Tibial nerve (tissue), 4 donors: ENCODE data around the gene NLRP3. TPM values are rescaled to one million over a fixed set of nuclear protein-coding genes. Genes with fewer than 3 reads are reported as not detected.
A peak's percentile ranks its signal among the peaks of the same experiment; 100 is the strongest.

Source experiments
- DNase-seq, 2 donors: peaks; one replicate each; pipeline ENCODE4 v3.0.0-alpha.2; 2019; ENCODE audit warnings: low spot score in 2 of 2
- H3K27ac ChIP-seq, 4 donors: fragments of 200-600 bp; sonication (generic) in 3 of 4; one replicate each; pipeline ENCODE4 v1.5.1; 2017 to 2019; ENCODE audit warnings: mild to moderate bottlenecking in 1 of 4
- H3K27me3 ChIP-seq, 2 donors: fragments of 200-600 bp; sonication (generic) in 1 of 2; one replicate each; pipeline versions ENCODE4 v1.5.1 to v1.6.0; 2017 to 2019
- H3K36me3 ChIP-seq, 3 donors: fragments of 200-600 bp; sonication (generic); one replicate each; pipeline ENCODE4 v1.5.1; 2018 to 2019
- H3K4me1 ChIP-seq, 4 donors: fragments of 200-600 bp; sonication (generic) in 3 of 4; one replicate each; pipeline ENCODE4 v1.5.1; 2017 to 2019
- H3K4me3 ChIP-seq, 4 donors: fragments of 200-600 bp; sonication (generic) in 3 of 4; one replicate each; pipeline ENCODE4 v1.5.1; 2017 to 2019; ENCODE audit warnings: mild to moderate bottlenecking in 1 of 4, moderate library complexity in 1 of 4
- H3K9me3 ChIP-seq, 4 donors: fragments of 200-600 bp; sonication (generic) in 3 of 4; one replicate each; pipeline ENCODE4 v1.5.1; 2017 to 2019
- EP300 ChIP-seq, 2 donors: sonication (generic); formaldehyde crosslinking; IDR thresholded peaks; one replicate each; pipeline ENCODE4 v1.6.1; 2017; ENCODE audit warnings: antibody characterized with exemption in 2 of 2, mild to moderate bottlenecking in 1 of 2
- POLR2A ChIP-seq, 2 donors: fragments of 450-650 bp; IDR thresholded peaks; one replicate each; pipeline ENCODE4 v1.6.1; 2017; ENCODE audit warnings: antibody characterized with exemption in 2 of 2, mild to moderate bottlenecking in 2 of 2, moderate library complexity in 2 of 2
- WGBS, 2 donors: methylation state at CpG; one replicate each; pipeline ENCODE4 v1.1.5; 2018; 5-methylcytosine and 5-hydroxymethylcytosine counted together
- total RNA-seq, 4 donors: library from RNA; depleted of rRNA; stranded (reverse); fragments of >200 nt; gene quantifications; one replicate each; pipeline ENCODE4 v1.1.0, GENCODE V29; 2016
- TF ChIP-seq, protein P1 (sequence below), 5 experiments: fragments of 200-600 bp in 3 of 5; fragments of 450-650 bp in 2 of 5; sonication (generic) in 3 of 5; IDR thresholded peaks; one replicate each; pipeline ENCODE4 v1.5.1; 2016 to 2019; ENCODE audit warnings: antibody characterized with exemption in 5 of 5, mild to moderate bottlenecking in 3 of 5, moderate library complexity in 2 of 5

NLRP3 gene
- total RNA-seq, 4 donors from 2014 or later = 1.3 to 4.9 (median 3.1) TPM

DNA sequence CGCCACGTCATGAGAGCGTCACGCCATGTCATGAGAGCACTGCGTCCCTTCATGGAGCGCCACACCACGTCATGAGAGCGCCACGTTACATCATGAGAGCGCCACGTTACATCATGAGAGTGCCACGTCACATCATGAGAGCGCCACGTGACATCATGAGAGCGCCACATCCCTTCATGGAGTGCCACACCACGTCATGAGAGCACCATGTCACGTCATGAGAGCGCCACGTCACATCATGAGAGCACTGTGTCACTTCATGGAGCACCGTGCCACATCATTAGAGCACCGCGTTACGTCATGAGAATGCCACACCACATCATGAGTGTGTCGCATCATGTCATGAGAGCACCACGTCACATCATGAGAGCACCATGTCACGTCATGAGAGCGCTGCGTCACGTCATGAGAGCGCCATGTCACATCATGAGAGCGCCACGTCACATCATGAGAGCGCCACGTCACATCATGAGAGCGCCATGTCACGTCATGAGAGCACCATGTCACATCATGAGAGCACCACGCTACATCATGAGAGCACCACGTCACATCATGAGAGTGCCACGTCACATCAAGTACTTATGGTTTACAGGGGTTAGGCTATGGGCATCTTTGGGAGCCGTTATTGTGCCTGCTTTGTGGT lies 9.8 kb upstream of the NLRP3 start:
- H3K27me3 ChIP-seq = no peaks in the 10 kb centered on the region
- 92 to 93% methylated on average over 29 to 40 of the region's 40 CpGs for WGBS, 2 donors
- H3K4me3 ChIP-seq = no peak overlapping the region
- TF ChIP-seq POLR2A (IDR thresholded peaks at IDR 0.05) (no peak), EP300 (IDR thresholded peaks at IDR 0.05) (no peak)
- TF ChIP-seq, protein P1, sequence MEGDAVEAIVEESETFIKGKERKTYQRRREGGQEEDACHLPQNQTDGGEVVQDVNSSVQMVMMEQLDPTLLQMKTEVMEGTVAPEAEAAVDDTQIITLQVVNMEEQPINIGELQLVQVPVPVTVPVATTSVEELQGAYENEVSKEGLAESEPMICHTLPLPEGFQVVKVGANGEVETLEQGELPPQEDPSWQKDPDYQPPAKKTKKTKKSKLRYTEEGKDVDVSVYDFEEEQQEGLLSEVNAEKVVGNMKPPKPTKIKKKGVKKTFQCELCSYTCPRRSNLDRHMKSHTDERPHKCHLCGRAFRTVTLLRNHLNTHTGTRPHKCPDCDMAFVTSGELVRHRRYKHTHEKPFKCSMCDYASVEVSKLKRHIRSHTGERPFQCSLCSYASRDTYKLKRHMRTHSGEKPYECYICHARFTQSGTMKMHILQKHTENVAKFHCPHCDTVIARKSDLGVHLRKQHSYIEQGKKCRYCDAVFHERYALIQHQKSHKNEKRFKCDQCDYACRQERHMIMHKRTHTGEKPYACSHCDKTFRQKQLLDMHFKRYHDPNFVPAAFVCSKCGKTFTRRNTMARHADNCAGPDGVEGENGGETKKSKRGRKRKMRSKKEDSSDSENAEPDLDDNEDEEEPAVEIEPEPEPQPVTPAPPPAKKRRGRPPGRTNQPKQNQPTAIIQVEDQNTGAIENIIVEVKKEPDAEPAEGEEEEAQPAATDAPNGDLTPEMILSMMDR (IDR thresholded peaks at IDR 0.05) = no peak
- no peaks in the 10 kb centered on the region for H3K9me3 ChIP-seq
- H3K4me1 ChIP-seq = no peaks in the 10 kb centered on the region
- no peak overlapping the region for H3K27ac ChIP-seq
- no peaks in the 10 kb centered on the region for H3K36me3 ChIP-seq
- no peak for DNase-seq

DNA sequence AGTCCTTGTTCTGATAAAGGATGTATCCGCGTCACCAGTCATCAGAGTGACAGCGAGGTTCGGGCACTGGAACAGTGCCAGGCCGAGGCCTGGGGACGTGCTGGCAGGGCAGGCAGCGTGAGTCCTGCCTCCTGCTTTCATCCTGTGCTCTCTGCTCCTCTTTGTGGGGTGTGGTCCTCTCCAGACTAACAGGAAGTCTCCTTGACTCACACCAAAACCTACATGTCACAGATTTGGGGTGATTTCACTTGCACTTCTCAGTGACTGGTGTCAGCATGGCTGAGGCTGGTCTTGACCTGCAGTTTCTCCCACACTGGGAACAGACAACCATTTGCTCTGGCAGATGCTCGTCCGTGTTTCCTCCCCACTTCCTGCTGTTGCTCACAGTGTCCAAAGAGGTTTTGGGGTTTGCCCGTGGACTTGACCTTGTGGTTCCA lies 8.8 kb upstream of the NLRP3 start:
- Histone ChIP-seq H3K27me3 (no peaks in the 10 kb centered on the region), H3K27ac (peak overlapping the region in 2 of 4 donors; percentile 36 to 42), H3K4me3 (no peak overlapping the region), H3K36me3 (no peaks in the 10 kb centered on the region), H3K4me1 (no peaks in the 10 kb centered on the region), H3K9me3 (no peaks in the 10 kb centered on the region)
- TF ChIP-seq EP300 (IDR thresholded peaks at IDR 0.05) = peak in 1 of 2 donors; percentile 46
- TF ChIP-seq, protein P1 (IDR thresholded peaks at IDR 0.05) = no peak
- no peak for TF ChIP-seq POLR2A (IDR thresholded peaks at IDR 0.05)
- WGBS, 2 donors = 71 to 78% methylated on average over 10 of the region's 10 CpGs
- no peak for DNase-seq

DNA sequence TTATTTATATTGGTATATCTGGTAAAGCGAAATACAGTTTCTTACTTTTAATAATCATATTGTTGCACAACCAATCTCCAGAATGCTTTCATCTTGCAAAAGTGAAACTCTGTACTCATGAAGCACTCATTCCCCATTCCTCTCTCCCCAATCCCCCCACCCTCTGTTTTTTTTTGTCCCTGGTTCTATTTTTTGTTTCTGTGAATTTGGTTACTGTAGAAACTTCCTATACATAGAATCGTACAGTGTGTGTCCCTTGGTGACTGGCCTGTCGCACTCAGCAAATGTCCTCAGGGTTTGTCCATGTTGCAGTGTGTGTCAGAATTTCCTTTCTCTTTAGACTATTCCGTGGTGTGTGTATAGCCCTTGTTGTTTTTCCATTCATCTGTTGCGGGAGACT lies 7.9 kb upstream of the NLRP3 start:
- no peaks in the 10 kb centered on the region for H3K27me3 ChIP-seq
- WGBS, 2 donors = 27 to 49% methylated on average over 5 of the region's 5 CpGs
- DNase-seq = no peak
- H3K9me3 ChIP-seq = no peaks in the 10 kb centered on the region
- no peak overlapping the region for H3K27ac ChIP-seq
- no peaks in the 10 kb centered on the region for H3K36me3 ChIP-seq
- H3K4me1 ChIP-seq = no peaks in the 10 kb centered on the region
- H3K4me3 ChIP-seq = no peak overlapping the region
- no peak for TF ChIP-seq POLR2A (IDR thresholded peaks at IDR 0.05)
- TF ChIP-seq EP300 (IDR thresholded peaks at IDR 0.05) = no peak
- TF ChIP-seq, protein P1 (IDR thresholded peaks at IDR 0.05) = no peak

DNA sequence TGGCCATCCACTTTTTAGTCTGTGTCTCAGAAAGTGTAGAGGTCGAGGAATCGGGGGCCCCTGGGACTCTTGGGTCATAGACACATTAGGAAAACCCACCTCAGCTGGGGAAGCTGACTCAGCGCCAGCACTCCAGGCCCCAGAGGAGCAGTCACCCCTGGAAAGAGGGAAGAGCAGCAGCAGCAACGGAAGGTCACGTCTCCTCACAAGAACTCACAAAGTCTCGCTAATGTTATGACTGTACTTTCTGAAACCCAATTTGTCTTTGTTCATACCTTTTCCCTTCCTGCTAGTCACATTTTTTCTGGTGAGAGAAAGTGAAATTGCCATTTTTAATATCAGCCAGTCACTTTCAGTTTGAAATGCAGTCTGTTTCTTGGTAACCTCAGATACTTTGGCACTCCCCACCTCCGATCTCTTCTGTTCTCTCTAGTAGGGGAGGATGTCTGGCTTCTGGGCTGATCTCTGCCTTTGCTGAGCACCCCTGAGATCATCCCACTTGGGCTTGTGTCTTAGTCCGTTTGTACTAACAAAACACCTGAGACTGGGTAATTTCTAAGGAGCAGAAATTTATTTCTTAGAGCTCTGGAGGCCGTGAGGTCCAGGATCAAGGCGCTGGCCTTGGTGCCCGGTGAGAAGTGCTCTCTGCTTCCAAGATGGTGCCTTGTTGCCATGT lies 6.0 kb upstream of the NLRP3 start:
- 64 to 68% methylated on average over 11 of the region's 11 CpGs for WGBS, 2 donors
- H3K27ac ChIP-seq = no peak overlapping the region
- H3K4me1 ChIP-seq = no peaks in the 10 kb centered on the region
- H3K9me3 ChIP-seq = no peaks in the 10 kb centered on the region
- no peaks in the 10 kb centered on the region for H3K27me3 ChIP-seq
- H3K4me3 ChIP-seq = no peak overlapping the region
- no peak for TF ChIP-seq POLR2A (IDR thresholded peaks at IDR 0.05)
- DNase-seq = no peak
- no peaks in the 10 kb centered on the region for H3K36me3 ChIP-seq

DNA sequence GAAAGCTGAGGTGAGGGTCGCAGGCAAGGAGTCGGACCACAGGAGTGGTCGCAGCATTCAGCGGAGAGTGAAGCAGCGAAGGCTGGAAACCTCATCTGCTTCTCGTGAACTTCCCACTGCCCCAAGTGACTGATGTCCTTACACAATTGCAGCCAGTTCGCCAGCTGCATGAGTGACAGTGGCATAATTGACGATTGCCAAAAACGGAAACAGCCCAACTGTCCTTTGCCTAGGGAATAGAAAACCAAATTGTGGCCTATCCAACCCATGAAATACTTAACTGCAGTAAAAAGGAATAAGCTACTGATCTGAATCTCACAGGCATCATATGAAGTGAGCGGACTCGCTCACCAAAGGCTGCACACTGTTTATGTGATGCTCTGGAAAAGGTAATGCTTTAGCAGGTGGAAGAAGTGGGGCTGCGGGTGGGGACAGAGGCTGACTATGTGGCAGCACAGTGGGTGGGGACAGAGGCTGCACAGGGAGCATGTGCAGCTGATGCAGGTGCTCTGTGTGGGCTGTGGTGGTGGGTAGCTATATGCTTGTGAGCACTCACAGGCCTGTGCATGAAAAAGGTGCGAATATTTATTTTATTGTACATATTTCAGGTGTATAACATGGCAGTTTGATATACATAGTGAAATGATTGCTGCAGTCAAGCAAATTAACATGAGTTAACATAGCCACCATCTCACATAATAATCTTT lies 4.2 kb upstream of the NLRP3 start:
- Histone ChIP-seq H3K4me3 (no peak overlapping the region), H3K27ac (no peak overlapping the region), H3K9me3 (no peaks in the 10 kb centered on the region), H3K36me3 (no peaks in the 10 kb centered on the region), H3K4me1 (no peaks in the 10 kb centered on the region), H3K27me3 (no peaks in the 10 kb centered on the region)
- DNase-seq = no peak
- TF ChIP-seq, protein P1 (IDR thresholded peaks at IDR 0.05) = no peak
- TF ChIP-seq EP300 (IDR thresholded peaks at IDR 0.05) (peak in 1 of 2 donors; percentile 25), POLR2A (IDR thresholded peaks at IDR 0.05) (no peak)
- 74 to 78% methylated on average over 13 of the region's 13 CpGs for WGBS, 2 donors
